B cell (primary cell): ENCODE results near the gene FBXO48. TPM values are rescaled to one million over a fixed set of nuclear protein-coding genes. Genes with fewer than 3 reads are reported as not detected.
A peak's percentile ranks its signal among the peaks of the same experiment; 100 is the strongest.

Source experiments
- ATAC-seq: fragments of 200-7000 bp; cut with Tn5 transposase; one replicate; pipeline ENCODE4 v1.10.0; 2021; ENCODE audit warnings: low read depth, mild to moderate bottlenecking, moderate number of reproducible peaks, moderate library complexity
- CTCF ChIA-PET: fragments of 350-600 bp; sonication (Branson Sonifier 250); formaldehyde crosslinking; loops from one replicate; lab custom pipeline; 2021; ENCODE audit warnings: antibody characterized with exemption, inconsistent platforms; lab: Charles Lee
- POLR2A ChIA-PET: fragments of 350-600 bp; sonication (Branson Sonifier 250); formaldehyde crosslinking; loops from one replicate; lab custom pipeline; 2021; ENCODE audit warnings: antibody characterized with exemption; lab: Charles Lee
- DNase-seq: peaks from one replicate; pipeline ENCODE4 v3.0.0; 2013
- H2AFZ ChIP-seq: 2 replicates; pipeline ENCODE4 v1.6.1; 2012; ENCODE audit warnings: mild to moderate bottlenecking, low read depth, low read length; ENCODE audit not compliant: insufficient read depth, poor library complexity, severe bottlenecking
- H3K27ac ChIP-seq, 2 donors: 1 replicate in 1 of 2; 2 replicates in 1 of 2; pipeline ENCODE4 v1.5.1; 2012 to 2013; ENCODE audit warnings: low read length in 2 of 2, mild to moderate bottlenecking in 2 of 2, moderate library complexity in 1 of 2
- H3K27me3 ChIP-seq, 4 experiments: fragments of 200-600 bp in 1 of 4; sonication (generic) in 1 of 4; replicated peaks in 1 of 4; 1 replicate in 2 of 4; 2 replicates in 2 of 4; pipeline versions ENCODE4 v1.6.1 to v1.7.0; 2013 to 2016; ENCODE audit warnings: low read length in 3 of 4, mild to moderate bottlenecking in 2 of 4, mixed read lengths in 1 of 4, moderate library complexity in 1 of 4; ENCODE audit not compliant: insufficient read depth in 4 of 4, control insufficient read depth in 3 of 4; ENCODE audit errors: control extremely low read depth in 1 of 4
- H3K36me3 ChIP-seq, 2 experiments: replicated peaks in 1 of 2; 1 replicate in 1 of 2; 2 replicates in 1 of 2; pipeline versions ENCODE4 v1.6.1 to v1.7.1; 2013; ENCODE audit warnings: low read length in 1 of 2; ENCODE audit not compliant: insufficient read depth in 2 of 2, control insufficient read depth in 1 of 2; ENCODE audit errors: control extremely low read depth in 1 of 2, extremely low read depth in 1 of 2
- H3K4me1 ChIP-seq, 2 donors: fragments of 200-600 bp in 1 of 2; sonication (generic) in 1 of 2; 1 replicate in 1 of 2; 2 replicates in 1 of 2; pipeline versions ENCODE4 v1.5.1 to v1.6.1; 2013 to 2017; ENCODE audit warnings: low read length in 2 of 2; ENCODE audit not compliant: control insufficient read depth in 2 of 2, insufficient read depth in 2 of 2
- H3K4me2 ChIP-seq: replicated peaks from 2 replicates; pipeline ENCODE3; 2012; ENCODE audit warnings: mild to moderate bottlenecking, low read depth, low read length; ENCODE audit not compliant: poor library complexity, severe bottlenecking
- H3K4me3 ChIP-seq, 5 experiments: fragments of 200-600 bp in 1 of 5; sonication (generic) in 1 of 5; 1 replicate in 3 of 5; 2 replicates in 2 of 5; pipeline versions ENCODE4 v1.5.1 to v1.7.0; 2011 to 2016; ENCODE audit warnings: low read length in 4 of 5, mild to moderate bottlenecking in 4 of 5, low read depth in 2 of 5, control low read depth in 1 of 5, moderate library complexity in 1 of 5; ENCODE audit not compliant: insufficient read depth in 1 of 5; ENCODE audit errors: control extremely low read depth in 1 of 5, extremely low read depth in 1 of 5
- H3K79me2 ChIP-seq: fragments of 200-600 bp; sonication (generic); one replicate; pipeline ENCODE4 v1.6.0; 2016; ENCODE audit warnings: low read length; ENCODE audit not compliant: control insufficient read depth, insufficient read depth
- H3K9ac ChIP-seq: fragments of 200-600 bp; sonication (generic); 2 replicates; pipeline ENCODE4 v1.6.1; 2017; ENCODE audit warnings: mild to moderate bottlenecking, low read length, moderate library complexity
- H3K9me3 ChIP-seq, 3 donors: one replicate each; pipeline versions ENCODE4 v1.6.1 to v1.7.1; 2013; ENCODE audit warnings: low read length in 2 of 3; ENCODE audit not compliant: control insufficient read depth in 2 of 3, insufficient read depth in 1 of 3; ENCODE audit errors: control extremely low read depth in 1 of 3
- H4K20me1 ChIP-seq: 2 replicates; pipeline ENCODE4 v1.6.0; 2012; ENCODE audit warnings: mild to moderate bottlenecking, low read length; ENCODE audit not compliant: insufficient read depth, control insufficient read depth, poor library complexity, severe bottlenecking
- H3K27ac Mint-ChIP-seq: one replicate; pipeline ENCODE4 v1.8.0; 2021; ENCODE audit warnings: mixed read lengths
- H3K27me3 Mint-ChIP-seq: one replicate; pipeline ENCODE4 v1.8.0; 2021; ENCODE audit warnings: mixed read lengths
- H3K4me1 Mint-ChIP-seq: one replicate; pipeline ENCODE4 v1.8.0; 2021; ENCODE audit warnings: mixed read lengths
- H3K4me3 Mint-ChIP-seq: one replicate; pipeline ENCODE4 v1.8.0; 2021; ENCODE audit warnings: mixed read lengths
- H3K9me3 Mint-ChIP-seq: one replicate; pipeline ENCODE4 v1.8.0; 2022; ENCODE audit warnings: mixed read lengths; ENCODE audit not compliant: insufficient read depth
- EZH2 ChIP-seq: IDR thresholded peaks from 2 replicates; pipeline ENCODE4 v1.6.1; 2012; ENCODE audit warnings: borderline replicate concordance, low read depth, mild to moderate bottlenecking, moderate library complexity, low read length; ENCODE audit not compliant: insufficient read depth, poor library complexity, severe bottlenecking
- WGBS: methylation state at CpG from one replicate; pipeline ENCODE4 v1.1.5; 2013; ENCODE audit warnings: missing lambda C conversion rate; ENCODE audit not compliant: insufficient coverage; 5-methylcytosine and 5-hydroxymethylcytosine counted together
- intact Hi-C: fragments of 100-400 bp; cut with micrococcal nuclease; formaldehyde crosslinking; loops from one replicate; pipeline ENCODE4 v1.10.0; 2022
- polyA plus RNA-seq: library from polyadenylated mRNA; depleted of rRNA; stranded (reverse); fragments of >200 nt; gene quantifications from 2 replicates; pipeline ENCODE4 v1.2.3, GENCODE V29; 2012
- total RNA-seq, 2 donors: library from RNA; stranded (reverse); fragments of 120-200 nt in 1 of 2; gene quantifications; 1 replicate in 1 of 2; 2 replicates in 1 of 2; pipeline versions ENCODE4 v1.2.3 to v1.2.4, GENCODE V29; 2013 to 2022
- TF ChIP-seq, protein P1 (sequence below): fragments of 200-600 bp; IDR thresholded peaks from one replicate; pipeline ENCODE4 v1.8.0; 2022; ENCODE audit warnings: antibody characterized with exemption, mild to moderate bottlenecking

FBXO48 gene
- total and polyA plus RNA-seq, 2 donors (not counting 1 experiment from before 2014, with no cell fraction given) = 1.5 to 3.2 TPM

GRCh38 chr2:68413466-68413865, 53.6 kb downstream of the FBXO48 start:
- Histone ChIP-seq H3K4me3 (no peak overlapping the region), H2AFZ (peak overlapping the region; percentile 6), H3K36me3 (no peaks in the 10 kb centered on the region), H3K4me1 (peaks cover 78 to 85% of the 10 kb centered on the region in 2 donors), H3K9me3 (no peaks in the 10 kb centered on the region), H3K9ac (no peak overlapping the region), H4K20me1 (no peaks in the 10 kb centered on the region), H3K4me2 (peak overlapping the region; percentile 77), H3K79me2 (no peaks in the 10 kb centered on the region), H3K27me3 (no peaks in the 10 kb centered on the region), H3K27ac (peak overlapping the region; percentile 83 to 87)
- DNase-seq (no peak), ATAC-seq (no peak)
- Mint-ChIP-seq H3K27ac (peak overlapping the region; percentile 54), H3K4me3 (peak overlapping the region; percentile 10), H3K27me3 (no peaks in the 10 kb centered on the region), H3K4me1 (peaks cover 96% of the 10 kb centered on the region), H3K9me3 (no peaks in the 10 kb centered on the region)
- TF ChIP-seq, protein P1, sequence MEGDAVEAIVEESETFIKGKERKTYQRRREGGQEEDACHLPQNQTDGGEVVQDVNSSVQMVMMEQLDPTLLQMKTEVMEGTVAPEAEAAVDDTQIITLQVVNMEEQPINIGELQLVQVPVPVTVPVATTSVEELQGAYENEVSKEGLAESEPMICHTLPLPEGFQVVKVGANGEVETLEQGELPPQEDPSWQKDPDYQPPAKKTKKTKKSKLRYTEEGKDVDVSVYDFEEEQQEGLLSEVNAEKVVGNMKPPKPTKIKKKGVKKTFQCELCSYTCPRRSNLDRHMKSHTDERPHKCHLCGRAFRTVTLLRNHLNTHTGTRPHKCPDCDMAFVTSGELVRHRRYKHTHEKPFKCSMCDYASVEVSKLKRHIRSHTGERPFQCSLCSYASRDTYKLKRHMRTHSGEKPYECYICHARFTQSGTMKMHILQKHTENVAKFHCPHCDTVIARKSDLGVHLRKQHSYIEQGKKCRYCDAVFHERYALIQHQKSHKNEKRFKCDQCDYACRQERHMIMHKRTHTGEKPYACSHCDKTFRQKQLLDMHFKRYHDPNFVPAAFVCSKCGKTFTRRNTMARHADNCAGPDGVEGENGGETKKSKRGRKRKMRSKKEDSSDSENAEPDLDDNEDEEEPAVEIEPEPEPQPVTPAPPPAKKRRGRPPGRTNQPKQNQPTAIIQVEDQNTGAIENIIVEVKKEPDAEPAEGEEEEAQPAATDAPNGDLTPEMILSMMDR = no peak
- no peak for TF ChIP-seq EZH2
- ChIA-PET POLR2A (no interaction called here), CTCF (interaction anchor here (0.6 to 1.5 kb wide), 4 partner anchors 10 to 108 kb away, joined by 3 to 6 read pairs (median 3); no protein-coding TSS in a partner anchor)
- 97% methylated on average over 2 of the region's 2 CpGs for WGBS
- intact Hi-C loops = no loop called here

- Mint-ChIP-seq H3K27ac (peak overlapping the region; percentile 83), H3K27me3 (no peaks in the 10 kb centered on the region), H3K9me3 (peaks cover 7% of the 10 kb centered on the region), H3K4me1 (peaks cover 92% of the 10 kb centered on the region), H3K4me3 (peak overlapping the region; percentile 78)
- CTCF ChIA-PET = interaction anchor here (0.7 to 2.5 kb wide), 10 partner anchors 9 to 290 kb away, joined by 3 to 16 read pairs (median 3); no protein-coding TSS in a partner anchor
- TF ChIP-seq, protein P1 = no peak
- Histone ChIP-seq H3K27ac (peak overlapping the region; percentile 83 to 87), H3K9ac (peak overlapping the region; percentile 60), H3K79me2 (no peaks in the 10 kb centered on the region), H3K27me3 (no peaks in the 10 kb centered on the region), H3K4me1 (peaks cover 66 to 73% of the 10 kb centered on the region in 2 donors), H3K36me3 (no peaks in the 10 kb centered on the region), H3K4me3 (peak overlapping the region; percentile 24 to 60 (median 45)), H2AFZ (no peak overlapping the region), H4K20me1 (no peaks in the 10 kb centered on the region), H3K4me2 (peak overlapping the region; percentile 77), H3K9me3 (peaks cover 0 to 1% (median 0%) of the 10 kb centered on the region in 3 donors)
- ATAC-seq = no peak
- POLR2A ChIA-PET = interaction anchor here (0.7 to 1.1 kb wide), 2 partner anchors 12 to 28 kb away, joined by 6 to 7 read pairs; no protein-coding TSS in a partner anchor
- intact Hi-C loops = no loop called here
- WGBS = 83% methylated on average over 3 of the region's 4 CpGs
- no peak for DNase-seq
These were observed 54.8 kb downstream of the FBXO48 start for GRCh38 chr2:68412127-68412819.
